Chondrocyte (in vitro differentiated cells): ENCODE measurements around the gene P2RX6. TPM values are rescaled to one million over a fixed set of nuclear protein-coding genes. Genes with fewer than 3 reads are reported as not detected.

Experiments
- DNase-seq: peaks from one replicate; pipeline ENCODE4 v3.0.0; 2021; ENCODE audit warnings: mixed read lengths, low spot score
- H3K27ac Mint-ChIP-seq: one replicate; pipeline ENCODE4 v1.8.0; 2021; ENCODE audit warnings: mild to moderate bottlenecking, moderate library complexity, mixed read lengths; ENCODE audit not compliant: unreplicated experiment
- H3K27me3 Mint-ChIP-seq: 2 replicates; pipeline ENCODE4 v1.8.0; 2021; ENCODE audit warnings: low read depth, mixed read lengths
- H3K36me3 Mint-ChIP-seq: 2 replicates; pipeline ENCODE4 v1.8.0; 2021; ENCODE audit warnings: low read depth, mixed read lengths
- H3K4me1 Mint-ChIP-seq: 2 replicates; pipeline ENCODE4 v1.8.0; 2021; ENCODE audit warnings: low read depth, mild to moderate bottlenecking, mixed read lengths
- H3K4me3 Mint-ChIP-seq: one replicate; pipeline ENCODE4 v1.8.0; 2021; ENCODE audit warnings: mild to moderate bottlenecking, moderate library complexity, mixed read lengths; ENCODE audit not compliant: unreplicated experiment
- H3K9me3 Mint-ChIP-seq: 2 replicates; pipeline ENCODE4 v1.8.0; 2021; ENCODE audit warnings: low read depth, mixed read lengths
- microRNA-seq: library from miRNA; unstranded; fragments of <30 nt; microRNA quantifications from one replicate; pipeline ENCODE4 v1.2.0, GENCODE V29; 2020; ENCODE audit warnings: borderline number of aligned reads
- total RNA-seq: library from RNA; stranded (reverse); gene quantifications from 3 replicates; pipeline ENCODE4 v1.2.1, GENCODE V29; 2021
- TF ChIP-seq, protein P1 (sequence below): fragments of 200-600 bp; sonication (generic); IDR thresholded peaks from 2 replicates; pipeline ENCODE4 v1.5.0; 2021; ENCODE audit warnings: antibody characterized with exemption, mild to moderate bottlenecking, moderate library complexity

P2RX6 gene
- total RNA-seq, 1 donor from 2014 or later = 2.1 TPM

GRCh38 chr22:21074102-21074715 lies 59.2 kb downstream of the P2RX6 start:
- peak; percentile 49 for DNase-seq
- Mint-ChIP-seq H3K4me3 (no peak overlapping the region), H3K36me3 (no peaks in the 10 kb centered on the region), H3K27ac (peak overlapping the region; percentile 70), H3K9me3 (peaks cover 6% of the 10 kb centered on the region), H3K4me1 (peaks cover 3% of the 10 kb centered on the region), H3K27me3 (no peaks in the 10 kb centered on the region)
- TF ChIP-seq, protein P1, sequence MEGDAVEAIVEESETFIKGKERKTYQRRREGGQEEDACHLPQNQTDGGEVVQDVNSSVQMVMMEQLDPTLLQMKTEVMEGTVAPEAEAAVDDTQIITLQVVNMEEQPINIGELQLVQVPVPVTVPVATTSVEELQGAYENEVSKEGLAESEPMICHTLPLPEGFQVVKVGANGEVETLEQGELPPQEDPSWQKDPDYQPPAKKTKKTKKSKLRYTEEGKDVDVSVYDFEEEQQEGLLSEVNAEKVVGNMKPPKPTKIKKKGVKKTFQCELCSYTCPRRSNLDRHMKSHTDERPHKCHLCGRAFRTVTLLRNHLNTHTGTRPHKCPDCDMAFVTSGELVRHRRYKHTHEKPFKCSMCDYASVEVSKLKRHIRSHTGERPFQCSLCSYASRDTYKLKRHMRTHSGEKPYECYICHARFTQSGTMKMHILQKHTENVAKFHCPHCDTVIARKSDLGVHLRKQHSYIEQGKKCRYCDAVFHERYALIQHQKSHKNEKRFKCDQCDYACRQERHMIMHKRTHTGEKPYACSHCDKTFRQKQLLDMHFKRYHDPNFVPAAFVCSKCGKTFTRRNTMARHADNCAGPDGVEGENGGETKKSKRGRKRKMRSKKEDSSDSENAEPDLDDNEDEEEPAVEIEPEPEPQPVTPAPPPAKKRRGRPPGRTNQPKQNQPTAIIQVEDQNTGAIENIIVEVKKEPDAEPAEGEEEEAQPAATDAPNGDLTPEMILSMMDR = no peak

DNA sequence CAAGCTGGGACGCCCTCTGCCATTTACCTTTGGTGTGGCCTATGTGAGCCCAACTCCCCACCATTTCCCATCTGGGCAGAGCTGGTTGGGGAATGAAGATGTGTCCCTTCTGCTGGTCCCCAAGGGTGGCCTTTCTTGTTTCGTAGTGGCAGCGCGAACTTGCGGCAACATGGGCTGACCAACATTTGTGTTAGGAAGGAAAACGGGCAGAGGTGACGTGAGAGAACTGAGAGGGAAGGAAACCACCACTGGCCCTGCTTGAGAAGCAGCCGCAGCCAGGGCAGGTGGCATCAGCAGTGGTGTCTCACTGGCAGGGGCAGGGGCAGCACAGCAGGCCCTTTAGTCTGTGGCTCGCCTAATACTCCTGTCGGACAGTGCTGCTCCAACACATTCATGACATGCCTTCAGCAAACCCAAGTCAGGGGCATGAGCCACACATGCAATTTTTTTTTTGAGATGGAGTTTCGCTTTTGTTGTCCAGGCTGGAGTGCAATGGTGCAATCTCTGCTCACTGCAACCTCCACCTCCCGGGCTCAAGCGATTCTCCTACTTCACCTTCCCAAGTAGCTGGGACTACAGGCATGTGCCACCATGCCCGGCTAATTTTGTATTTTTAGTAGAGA lies 60.7 kb downstream of the P2RX6 start:
- Mint-ChIP-seq H3K36me3 (no peaks in the 10 kb centered on the region), H3K27ac (no peak overlapping the region), H3K4me1 (peaks cover 3% of the 10 kb centered on the region), H3K27me3 (no peaks in the 10 kb centered on the region), H3K4me3 (no peak overlapping the region), H3K9me3 (peaks cover 6% of the 10 kb centered on the region)
- TF ChIP-seq, protein P1 = no peak
- DNase-seq = peak; percentile 28

DNA sequence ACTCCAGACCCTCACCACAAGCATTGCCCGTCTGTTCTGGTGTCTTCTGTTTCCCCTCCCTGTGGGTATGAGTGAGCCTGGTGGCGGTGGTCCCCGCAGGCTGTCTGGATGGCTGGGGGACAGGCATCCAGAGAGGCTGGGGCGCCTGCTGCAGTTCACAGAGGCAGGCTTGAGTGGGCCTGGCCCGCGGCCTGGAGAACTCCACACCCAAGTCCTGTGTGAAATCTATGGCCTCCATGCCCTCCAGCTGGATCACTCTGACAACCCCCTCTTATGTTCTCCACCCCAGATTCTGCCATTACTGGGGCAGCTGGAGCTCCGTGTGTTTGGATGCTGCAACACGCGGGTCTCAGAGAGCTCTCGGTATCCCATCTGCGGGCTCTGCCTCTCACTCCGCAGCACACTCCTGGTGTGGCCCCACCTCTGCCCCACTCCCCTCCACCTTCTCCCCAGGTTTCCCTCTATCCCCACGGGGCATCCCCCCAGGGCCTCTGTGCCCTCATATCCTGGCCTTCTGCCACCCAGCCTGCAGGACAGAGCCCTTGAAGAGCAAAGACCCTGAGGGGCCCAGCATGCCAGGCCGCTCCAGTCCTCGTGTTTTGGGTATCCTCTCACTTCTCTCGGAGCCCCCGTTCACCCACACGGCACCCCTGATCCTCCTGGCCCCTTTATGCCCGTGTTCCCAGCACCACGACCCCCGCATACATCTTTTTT lies 62.1 kb downstream of the P2RX6 start:
- Mint-ChIP-seq H3K27ac (no peak overlapping the region), H3K4me1 (peaks cover 3% of the 10 kb centered on the region), H3K36me3 (no peaks in the 10 kb centered on the region), H3K9me3 (peaks cover 3% of the 10 kb centered on the region), H3K27me3 (no peaks in the 10 kb centered on the region), H3K4me3 (no peak overlapping the region)
- DNase-seq = peak; percentile 77
- TF ChIP-seq, protein P1 = no peak

Small RNA genes within 50 kb of the gene (microRNA-seq; reads per million reads assigned to microRNA genes)
- gene MIR649 = not detected

Other genes starting within 250 kb of the P2RX6 start
- not detected in 3 replicates for gene SERPIND1, start 241.1 kb upstream of the P2RX6 start, total RNA-seq
- gene PI4KA, start 156.4 kb upstream of the P2RX6 start, total RNA-seq = 68.3 to 87.9 TPM (median 72.3 TPM) in 3 replicates
- gene SNAP29, start 156.2 kb upstream of the P2RX6 start, total RNA-seq = 25.3 to 26.3 TPM (median 25.8 TPM) in 3 replicates
- gene CRKL, start 97.8 kb upstream of the P2RX6 start, total RNA-seq = 45.3 to 49.2 TPM (median 46.3 TPM) in 3 replicates
- 0.47 TPM in 1 of 3 replicates, not detected in the others for gene AIFM3, start 47.9 kb upstream of the P2RX6 start, total RNA-seq
- 86.4 to 103 TPM (median 87.0 TPM) in 3 replicates for gene LZTR1, start 32.9 kb upstream of the P2RX6 start, total RNA-seq
- gene THAP7, start 13.0 kb upstream of the P2RX6 start, total RNA-seq = 15.7 to 22.5 TPM (median 17.2 TPM) in 3 replicates
- gene SLC7A4, start 17.4 kb downstream of the P2RX6 start, total RNA-seq = 0.22 to 0.28 TPM in 2 of 3 replicates, not detected in the other
- not detected in 3 replicates for gene LRRC74B, start 30.8 kb downstream of the P2RX6 start, total RNA-seq